Measurements from ENCODE around the gene RPP25L.

GRCh38 chr9:34566972-34567371 lies 44.9 kb downstream of the RPP25L start:
- no peak for TF ChIP-seq EGR1 (IDR thresholded peaks at IDR 0.05)
- TF ChIP-seq FOXM1 (IDR thresholded peaks at IDR 0.05; ENCODE audit: borderline replicate concordance, low read depth), result no peak
- TF ChIP-seq RAD21 (IDR thresholded peaks at IDR 0.05; ENCODE audit: low read depth), result no peak
- TF ChIP-seq ZBTB7A (IDR thresholded peaks at IDR 0.05; ENCODE audit: low read depth), result no peak
- no peak for TF ChIP-seq EP300 (IDR thresholded peaks at IDR 0.05; ENCODE audit: borderline replicate concordance)
- TF ChIP-seq TEAD4 (IDR thresholded peaks at IDR 0.05), result no peak
- no peak for TF ChIP-seq MAX (IDR thresholded peaks at IDR 0.05)
- TF ChIP-seq CREB1 (IDR thresholded peaks at IDR 0.05; ENCODE audit: low read depth), result no peak
- TF ChIP-seq CEBPB (IDR thresholded peaks at IDR 0.05), result no peak
- TF ChIP-seq TAF1 (IDR thresholded peaks at IDR 0.05; ENCODE audit: low read depth), result no peak

Measured in Ishikawa (cell line).